Measurements from ENCODE around the gene DIPK1C.

The DIPK1C gene

DNA sequence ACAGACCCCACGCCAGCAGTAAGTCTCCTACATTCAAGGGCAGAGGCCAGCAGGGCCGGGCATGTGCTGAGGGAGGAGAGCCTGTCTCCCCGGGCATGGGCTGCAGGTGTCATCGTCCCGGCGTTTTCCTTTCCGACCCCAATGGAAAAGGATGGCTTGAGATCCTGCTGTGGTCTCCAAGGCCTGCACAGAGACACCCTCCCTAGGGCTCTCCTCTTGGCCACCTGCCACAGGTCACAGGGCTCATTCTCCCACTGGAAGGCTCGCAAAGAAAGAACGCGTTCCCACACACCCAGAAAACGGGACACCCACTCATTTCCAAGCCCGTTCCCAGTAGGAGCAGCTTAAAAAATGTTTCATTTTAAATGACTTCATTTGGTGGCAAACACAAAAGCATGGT, 41.0 kb downstream of the DIPK1C start:
- no peak for DNase-seq

DNA sequence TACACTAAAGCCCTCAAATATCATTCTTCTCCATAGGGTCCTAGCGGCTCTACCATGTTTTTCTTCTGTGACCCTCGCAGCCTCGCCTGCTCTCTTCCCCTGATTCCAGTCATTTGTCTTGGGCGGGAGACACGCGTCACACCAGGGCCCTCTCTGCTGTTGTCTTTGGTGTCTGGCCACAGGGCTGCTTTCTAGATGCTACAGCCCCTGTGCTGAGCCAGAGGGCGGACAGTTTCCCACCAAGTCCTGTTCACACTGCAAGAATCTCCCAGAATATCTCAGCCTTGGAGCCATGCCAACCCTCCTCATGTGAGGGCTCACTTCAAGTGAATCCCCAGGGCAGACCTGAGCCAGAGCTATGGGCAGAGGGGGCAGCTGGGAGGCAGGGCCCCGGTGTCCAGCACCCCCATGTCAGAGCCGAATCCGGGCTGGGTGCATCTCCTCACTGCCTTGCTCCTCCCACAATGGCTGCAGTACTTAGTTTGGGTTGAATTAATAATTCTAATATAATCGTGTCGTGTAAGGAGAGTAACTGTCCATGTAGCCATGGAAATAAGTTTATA, 42.1 kb downstream of the DIPK1C start:
- DNase-seq: no peak

DNA sequence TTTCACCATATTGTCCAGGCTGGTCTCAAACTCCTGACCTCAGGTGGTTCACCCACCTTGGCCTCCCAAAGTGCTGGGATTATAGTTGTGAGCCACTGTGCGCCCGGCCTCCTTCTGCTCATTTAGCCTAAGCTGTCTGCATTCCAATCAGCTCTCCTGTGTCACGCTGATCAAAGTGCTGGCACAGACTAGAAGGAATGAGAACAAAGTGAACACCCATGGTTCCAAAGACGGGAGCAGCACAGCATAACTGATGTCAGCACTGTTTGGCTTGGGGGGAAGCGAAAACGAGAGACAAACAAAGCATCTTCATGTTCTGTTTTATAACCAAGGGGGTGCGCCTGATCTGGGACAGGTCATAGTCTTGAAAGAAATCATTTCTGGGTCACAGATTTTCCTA, 43.3 kb downstream of the DIPK1C start:
- no peak for DNase-seq

DNA sequence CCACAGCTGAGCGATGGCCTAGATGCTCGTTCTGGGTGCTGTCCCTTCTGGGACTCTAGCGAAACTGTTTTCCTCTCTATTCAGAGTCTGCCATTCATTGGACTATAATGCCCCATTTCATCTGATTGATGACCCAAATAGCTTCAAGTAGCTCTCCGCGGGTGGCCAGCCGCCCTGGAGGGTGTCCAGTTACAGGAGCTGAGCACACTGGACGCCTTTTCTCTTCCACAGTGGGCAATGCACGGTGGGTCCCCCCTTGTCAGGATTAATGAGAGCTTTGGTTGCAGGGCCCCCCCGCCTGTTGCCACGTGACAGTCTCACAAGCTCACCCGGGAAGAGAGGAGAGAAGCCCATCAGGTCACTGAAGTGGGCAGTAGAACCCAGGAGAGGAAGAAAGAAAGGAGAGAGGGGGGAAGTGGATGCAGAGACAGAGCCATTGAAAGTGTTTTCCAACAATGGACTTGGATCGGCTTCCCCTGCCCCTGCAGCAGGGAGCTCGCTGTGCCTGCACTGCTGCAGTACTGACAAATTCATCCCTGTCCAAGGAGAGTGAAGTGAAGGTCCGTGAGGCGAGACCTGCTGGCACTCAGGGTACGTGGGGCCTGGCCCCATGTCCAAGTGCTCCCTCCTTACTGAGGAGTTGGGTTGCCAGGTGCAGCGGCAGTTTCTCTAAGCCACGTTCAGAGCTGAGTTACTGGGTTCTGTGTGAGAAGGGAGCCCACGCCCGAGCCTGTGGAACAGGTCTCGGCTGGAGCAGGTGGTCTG, 44.8 kb downstream of the DIPK1C start:
- DNase-seq: peak in 1 of 2 experiments; percentile 8

DNA sequence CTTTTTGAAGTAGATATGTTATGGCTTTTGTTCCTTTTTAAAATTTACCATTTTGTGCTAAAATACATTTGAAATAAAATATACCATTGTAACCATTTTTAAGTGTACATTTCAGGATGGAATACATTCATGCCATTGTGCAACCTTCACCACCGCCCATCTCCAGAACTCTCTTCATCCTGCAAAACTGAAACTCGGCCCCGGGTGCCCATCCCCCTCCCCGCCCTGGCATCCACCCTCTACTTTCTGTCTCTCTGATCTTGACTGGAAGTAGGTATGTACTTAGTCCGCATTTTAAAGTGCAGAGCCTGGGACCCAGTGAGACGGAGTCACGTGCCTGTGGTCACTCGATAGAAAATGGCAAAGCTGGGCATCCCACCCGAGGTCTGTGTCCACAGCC, 45.6 kb downstream of the DIPK1C start:
- DNase-seq: no peak

DNA sequence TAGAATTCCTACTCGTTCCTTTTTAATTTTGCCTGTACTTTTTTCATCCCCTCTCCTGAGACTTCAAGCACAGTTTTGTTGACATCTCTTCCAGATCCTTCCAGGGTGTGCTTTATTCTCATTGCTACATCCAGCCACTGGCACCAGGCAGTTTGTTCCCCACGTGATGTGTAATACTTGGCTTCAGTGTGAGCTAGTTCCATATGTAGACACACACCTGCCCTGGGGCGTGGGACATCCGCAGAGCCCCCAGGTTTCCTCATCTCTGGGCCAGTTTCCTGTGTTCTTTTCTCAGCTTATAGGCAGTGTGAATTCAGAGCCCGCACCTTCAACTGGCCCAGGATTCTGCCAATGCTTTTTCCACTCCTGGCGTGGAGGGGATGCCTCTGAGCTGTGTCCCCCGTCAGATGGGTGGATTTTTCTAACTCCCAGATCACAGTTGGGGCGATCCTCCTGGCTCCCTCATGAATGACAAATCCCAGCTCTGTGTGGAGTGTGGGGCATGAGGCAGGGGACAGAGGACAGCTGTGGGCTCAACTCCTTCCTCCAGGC, 46.6 kb downstream of the DIPK1C start:
- DNase-seq: no peak

DNA sequence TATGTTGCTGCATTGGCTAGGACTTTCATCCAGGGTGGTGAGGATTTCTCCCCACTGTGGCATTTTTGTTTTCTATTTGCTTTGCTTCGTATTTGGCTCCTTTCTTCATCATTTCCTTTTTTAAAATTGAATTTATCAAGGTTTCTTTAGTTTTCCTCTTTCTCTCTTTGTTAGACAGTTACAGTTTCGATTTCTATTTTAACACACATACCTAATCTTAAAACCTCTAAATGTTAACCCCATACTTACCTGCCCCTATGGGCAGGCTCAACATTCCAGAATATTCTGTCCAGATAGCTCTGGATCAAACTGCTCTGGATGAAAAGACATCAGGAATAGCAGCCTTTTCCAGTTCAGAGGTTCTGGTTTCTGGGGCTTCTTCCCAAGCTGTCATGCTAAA, 49.2 kb downstream of the DIPK1C start:
- DNase-seq: no peak

DNA sequence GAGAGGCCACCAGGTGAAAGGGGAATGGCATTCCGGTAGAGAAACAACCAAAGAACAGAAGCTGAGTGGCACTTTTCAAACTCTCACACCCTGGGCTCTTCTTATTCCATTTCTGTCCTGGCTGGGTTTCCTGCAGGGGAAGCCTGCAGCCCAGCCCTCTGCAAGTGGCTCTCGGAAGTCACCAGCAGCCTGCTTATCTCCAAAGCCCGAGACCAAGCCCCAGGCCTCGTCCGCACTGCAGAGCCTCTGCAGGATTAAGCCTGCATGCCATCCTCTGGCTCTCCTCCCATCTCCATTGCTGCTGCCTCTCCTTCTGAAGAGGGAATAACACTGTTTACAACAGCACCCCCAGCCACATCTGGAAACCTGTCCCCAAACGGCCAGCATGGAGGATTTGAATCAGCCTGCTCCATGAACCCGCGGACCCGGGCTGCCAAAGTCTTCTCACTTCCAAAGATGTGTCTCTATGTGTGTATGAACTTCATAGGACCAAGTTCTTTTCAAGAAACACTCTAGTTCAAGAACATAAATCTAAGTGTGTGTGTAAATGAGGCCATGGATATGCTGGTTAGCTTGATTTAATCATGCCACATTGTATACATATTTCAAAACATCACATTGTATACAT, 54.2 kb downstream of the DIPK1C start:
- DNase-seq: no peak

DNA sequence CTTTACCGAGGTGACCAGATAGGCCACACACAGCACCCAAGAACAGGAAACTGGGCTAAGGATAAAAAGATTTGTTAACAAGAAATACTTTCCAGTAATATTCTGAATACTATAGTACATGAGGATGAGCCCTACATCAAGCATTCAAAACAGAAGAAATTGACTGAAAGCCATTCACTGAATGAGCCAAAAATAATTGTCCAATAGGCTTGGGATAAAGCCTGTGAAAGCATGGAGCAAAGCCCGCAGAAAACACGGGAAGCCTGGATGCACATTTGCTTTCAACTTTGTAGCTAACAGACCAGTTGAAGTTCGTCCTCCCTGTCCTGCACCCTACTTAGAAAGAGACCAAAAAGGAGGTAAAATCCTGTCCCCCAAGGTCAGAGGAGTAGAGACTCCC, 56.3 kb downstream of the DIPK1C start:
- DNase-seq: no peak

DNA sequence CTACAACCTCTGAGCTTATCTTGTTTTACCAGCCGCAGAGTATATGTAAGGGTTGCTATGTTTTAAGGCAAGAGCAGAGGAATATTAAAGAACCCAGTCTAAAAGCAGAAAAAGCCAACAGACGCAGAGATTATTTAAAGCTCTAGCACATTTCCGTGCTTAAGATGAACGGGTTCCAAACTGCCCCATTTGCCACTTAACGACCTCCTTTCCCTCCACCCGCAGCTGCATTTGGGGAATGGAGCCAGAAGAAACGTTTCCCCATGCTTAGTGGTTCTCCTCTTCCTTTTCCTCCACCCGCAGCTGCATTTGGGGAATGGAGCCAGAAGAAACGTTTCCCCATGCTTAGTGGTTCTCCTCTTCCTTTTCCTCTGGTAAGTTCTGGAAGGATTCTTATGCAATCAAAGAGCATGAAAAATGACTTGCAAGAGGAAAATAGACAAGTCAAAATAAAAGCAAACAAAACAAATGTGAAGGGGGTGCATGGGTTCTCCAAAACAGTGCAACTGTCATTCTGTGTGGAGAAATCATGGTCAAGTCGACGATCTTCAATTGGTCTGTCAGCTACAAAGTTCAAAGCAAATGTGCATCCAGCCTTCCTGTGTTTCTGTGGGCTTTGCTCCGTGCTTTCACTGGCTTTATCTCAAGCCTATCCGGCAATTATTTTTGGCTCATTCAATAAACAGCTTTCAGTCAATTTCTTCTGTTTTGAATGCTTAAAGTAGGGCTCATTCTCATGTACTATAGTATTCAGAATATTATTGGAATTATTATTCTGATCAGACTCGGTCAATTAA, 57.8 kb downstream of the DIPK1C start:
- no peak for DNase-seq

DNA sequence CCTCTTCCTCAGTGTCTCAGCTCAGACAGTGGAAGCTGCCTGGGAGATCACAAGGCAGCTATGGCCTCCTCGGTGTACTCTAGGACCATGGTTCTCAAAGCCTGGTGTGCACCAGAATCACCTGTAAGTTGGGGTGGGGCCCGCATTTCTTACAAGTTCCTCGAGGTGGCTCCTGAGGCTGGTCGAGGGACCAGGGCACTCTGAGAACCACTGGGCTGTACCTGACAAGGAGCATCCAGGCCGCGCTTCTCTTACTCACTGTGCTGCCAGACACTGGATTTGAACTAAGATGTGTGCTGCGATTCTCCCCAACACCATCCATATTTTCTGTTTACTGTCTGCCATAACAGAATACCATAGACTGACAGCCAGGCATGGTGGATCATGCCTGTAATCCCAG, 59.5 kb downstream of the DIPK1C start:
- no peak for DNase-seq

DNA sequence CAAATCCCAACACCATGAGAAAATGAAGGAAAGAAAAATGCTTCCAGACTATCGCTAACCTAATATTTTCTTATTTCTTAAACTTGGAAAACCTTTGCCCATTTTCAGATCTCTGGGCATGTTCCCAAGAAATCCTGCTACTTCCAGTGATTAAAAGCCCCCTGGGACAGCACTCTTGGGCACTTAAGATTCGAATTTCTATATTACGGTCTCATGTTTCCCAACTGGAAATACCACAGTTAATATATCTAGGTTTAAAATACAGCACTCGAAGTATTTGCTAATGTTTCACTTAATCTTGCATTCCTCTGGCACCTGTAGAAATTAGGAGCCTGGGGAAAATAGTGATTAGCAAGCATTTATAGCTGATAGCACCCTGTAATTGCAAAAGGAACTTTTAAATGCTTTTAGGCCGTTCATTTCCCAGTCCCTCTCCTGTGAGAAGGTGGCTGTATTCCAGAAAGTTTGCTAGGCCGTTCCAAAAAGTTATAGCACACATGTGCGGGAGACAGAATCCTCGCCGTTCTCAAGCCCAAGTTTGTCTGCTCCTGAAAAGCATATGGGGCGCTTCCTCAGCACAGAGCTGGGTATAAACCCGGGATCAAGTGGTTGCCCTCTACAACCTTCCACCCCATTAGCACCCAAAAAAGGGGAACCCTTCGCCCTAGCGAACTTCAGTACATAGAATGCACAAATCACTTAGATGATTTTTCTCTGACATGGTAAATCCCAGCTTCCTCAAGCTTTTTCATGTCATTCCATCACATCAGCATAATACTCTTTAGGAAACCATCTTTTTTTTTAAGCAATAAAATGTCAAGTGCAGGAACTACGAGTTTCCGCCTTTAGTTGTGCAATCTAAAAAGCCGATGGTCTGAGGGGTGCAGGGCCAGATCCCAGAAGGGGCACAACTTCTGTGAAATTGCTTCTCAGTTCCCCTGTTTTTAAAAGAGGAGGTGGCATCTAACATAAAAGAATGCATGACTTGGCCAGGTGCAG, 60.6 kb downstream of the DIPK1C start:
- peak; percentile 13 to 78 for DNase-seq

DNA sequence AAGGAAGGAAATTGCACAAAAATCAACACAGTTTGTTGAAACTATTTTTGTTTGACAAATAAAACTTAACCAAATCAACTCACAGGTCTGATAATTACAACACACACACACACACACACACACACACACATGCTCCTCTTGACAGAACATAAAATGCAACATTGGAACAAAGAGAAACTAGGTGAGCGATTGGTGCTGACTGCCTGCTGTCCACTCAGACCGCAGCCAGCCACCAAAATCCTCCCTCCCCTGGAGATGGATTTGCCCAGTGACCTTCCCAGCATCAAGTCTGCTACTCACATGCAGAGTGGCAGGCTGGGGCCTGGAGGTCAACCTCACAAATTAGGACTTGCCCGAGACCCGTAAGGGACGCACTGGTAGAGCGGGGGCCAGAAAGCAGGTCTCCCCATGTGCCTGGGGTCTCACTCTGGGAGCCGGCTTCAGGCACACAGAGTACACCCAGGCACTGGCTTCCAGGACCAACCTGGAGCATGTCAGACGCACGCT, 61.4 kb downstream of the DIPK1C start:
- DNase-seq: peak in 1 of 2 experiments; percentile 21

DNA sequence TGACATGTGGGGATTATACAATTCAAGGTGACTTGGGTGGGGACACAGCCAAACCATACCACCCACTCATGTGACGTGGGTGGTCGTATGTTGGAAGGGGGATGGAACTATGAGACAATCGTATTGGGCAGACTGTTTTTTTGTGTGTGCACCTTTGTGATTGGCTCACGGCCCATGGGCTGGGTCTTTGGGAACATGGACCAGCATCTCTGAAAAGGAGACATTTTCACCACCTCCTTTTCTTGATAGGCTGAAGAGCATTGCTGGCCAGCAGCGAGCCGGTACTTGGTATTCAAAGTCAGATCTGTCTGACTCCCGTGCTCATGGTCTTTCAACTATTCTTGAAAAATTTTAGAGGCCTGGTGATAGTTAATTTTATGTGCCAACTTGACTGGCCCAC, 62.1 kb downstream of the DIPK1C start:
- no peak for DNase-seq

DNA sequence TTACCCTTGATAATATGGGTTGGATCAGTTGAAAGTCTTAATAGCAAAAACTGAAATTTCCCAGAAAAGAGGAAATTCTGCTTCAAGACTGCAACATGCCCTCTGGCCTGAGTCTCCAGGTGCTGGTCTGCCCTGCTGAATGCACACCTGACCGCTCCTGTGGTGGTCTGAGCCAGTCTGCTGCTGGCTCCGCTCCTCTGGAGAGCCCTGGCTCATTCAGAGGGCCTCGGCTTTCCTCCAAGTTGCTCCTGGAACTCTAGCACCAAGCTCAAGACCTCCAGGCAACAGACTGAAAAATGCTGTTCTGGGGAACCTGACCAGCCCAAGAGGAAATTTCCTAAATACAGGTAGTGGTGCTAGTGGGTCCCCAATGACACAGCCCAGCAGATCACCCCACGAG, 64.8 kb downstream of the DIPK1C start:
- DNase-seq: no peak

DNA sequence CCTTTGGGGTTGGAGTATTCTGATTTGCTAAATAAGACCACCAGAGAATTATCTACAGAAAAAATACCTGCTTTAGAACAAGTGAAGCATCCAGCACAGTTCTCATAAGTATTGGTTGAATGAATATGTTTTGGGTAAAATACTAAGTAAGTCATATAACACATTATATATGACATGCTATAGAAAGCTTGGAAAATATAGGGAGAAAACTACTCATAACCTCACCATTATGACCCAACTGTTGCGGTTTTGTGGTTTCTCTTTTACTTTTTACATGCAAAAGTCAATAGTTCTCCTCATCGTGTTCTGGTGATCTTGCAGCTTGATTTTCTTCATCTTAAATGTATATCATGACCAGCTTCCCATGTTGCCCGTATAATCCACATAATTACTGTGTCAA, 66.2 kb downstream of the DIPK1C start:
- no peak for DNase-seq

DNA sequence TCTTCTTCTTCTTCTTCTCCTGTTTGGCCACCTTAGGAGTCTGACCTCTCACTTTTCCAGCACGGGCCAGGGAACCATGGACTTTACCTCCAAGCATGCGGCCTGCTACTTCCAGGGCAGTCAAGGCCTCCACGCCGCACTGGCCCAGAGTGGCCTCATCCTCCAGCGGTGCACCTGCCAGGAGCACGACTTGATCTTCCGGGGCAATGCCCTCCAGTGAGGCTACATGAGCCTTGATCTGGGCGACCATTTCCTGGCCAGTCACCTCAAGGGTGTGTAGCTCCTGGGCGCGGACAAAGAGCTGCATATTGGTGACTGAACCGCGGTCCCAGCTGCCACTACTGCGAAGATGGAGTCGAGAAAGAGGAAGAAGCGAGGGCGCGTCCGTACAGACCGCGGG, 67.1 kb downstream of the DIPK1C start:
- DNase-seq: no peak

DNA sequence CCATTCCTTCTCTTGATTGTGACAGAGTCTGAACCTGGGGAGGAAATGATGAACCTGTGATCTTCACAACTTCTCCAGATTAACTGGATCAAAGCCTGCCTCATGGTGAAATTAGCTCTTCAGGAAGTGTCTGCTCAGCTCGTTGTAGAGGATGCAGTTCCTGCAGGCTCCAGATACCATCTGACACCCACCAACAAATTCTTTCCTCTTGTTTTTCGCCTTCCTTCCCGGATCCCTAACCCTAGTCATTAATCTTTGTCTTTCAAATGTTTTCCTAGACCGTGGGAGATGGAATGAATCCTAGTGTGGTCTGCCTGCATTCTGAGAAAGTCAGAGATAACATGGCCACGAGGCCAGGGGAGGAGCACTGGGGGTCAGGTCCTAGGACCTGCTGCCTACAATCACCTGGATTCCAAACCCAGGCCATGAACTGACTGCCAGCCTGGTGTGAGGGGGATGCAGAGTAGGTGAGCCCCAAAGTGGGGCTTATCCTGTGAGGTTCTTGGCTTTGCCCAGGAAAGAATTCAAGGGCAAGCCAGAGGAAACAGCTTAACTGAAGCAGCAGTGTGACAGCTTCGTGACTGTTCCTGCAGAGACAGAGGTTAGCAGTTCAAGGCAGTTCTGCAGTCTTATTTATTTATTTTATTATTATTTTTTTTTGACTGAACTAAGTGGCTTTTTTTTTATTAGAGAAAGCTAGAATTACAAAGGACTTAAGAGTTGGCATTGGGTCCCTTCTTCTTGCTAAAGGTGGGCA, 67.8 kb downstream of the DIPK1C start:
- DNase-seq: no peak

DNA sequence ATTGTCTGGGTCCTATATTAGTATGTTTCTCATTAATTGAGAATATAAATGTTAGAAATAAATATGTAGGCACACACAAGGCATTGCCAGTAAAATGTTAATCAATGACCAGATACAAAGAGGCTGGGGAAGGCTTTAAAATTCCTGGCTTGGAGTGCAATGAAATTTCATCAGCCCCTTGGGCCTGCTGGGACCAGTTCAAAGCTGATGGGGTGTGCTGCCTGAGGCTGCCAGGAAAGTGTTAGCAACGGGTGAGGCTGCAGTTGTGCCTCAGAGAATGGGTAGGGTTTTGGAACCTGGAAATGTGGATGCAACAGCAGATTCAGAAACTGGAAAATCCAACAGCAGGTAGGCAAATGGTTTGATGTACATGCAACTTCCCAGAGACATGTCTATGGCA, 68.9 kb downstream of the DIPK1C start:
- no peak for DNase-seq

DNA sequence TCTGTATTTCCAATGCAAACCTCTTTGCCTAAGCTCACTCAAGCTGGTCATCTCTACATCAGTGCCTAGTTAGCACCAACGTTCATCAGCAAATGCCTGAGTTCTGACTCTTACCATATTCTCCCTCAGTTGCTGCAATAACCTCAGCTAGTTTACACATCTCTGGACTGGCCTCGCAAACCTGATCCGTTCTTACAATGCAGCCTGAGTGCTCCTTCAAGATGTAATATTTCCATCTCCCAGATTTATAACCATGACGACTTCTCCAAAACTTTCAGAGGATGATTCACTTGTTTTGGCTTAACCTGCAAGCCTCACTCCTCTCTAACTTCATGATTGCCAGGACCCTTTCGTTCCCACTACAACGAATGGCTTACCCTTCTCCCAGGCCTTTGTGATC, 69.7 kb downstream of the DIPK1C start:
- no peak for DNase-seq
